HepG2 (cell line): Measurements from ENCODE around the gene ATXN2. TPM values are rescaled to one million over a fixed set of nuclear protein-coding genes. Genes with fewer than 3 reads are reported as not detected.

Experiments
- BATF2 ChIP-seq: sonication (generic); formaldehyde crosslinking; IDR thresholded peaks from 2 replicates; pipeline ENCODE4 v1.8.0; 2022; ENCODE audit warnings: mild to moderate bottlenecking, missing genetic modification reagents, moderate library complexity
- DNMT3B ChIP-seq: conservative IDR thresholded peaks from 2 replicates; pipeline ENCODE4 v1.6.1; 2016; ENCODE audit warnings: missing biosample characterization, control low read depth
- FOXJ3 ChIP-seq: sonication (generic); formaldehyde crosslinking; IDR thresholded peaks from 2 replicates; pipeline ENCODE4 v1.4.0; 2020; ENCODE audit warnings: missing genetic modification reagents, mild to moderate bottlenecking, borderline replicate concordance
- FOXO1 ChIP-seq: sonication (generic); formaldehyde crosslinking; IDR thresholded peaks from 2 replicates; pipeline ENCODE4 v1.4.0; 2020; ENCODE audit warnings: missing genetic modification reagents
- GFI1 ChIP-seq: sonication (generic); formaldehyde crosslinking; IDR thresholded peaks from 2 replicates; pipeline ENCODE4 v1.5.0; 2020; ENCODE audit warnings: missing genetic modification reagents, mild to moderate bottlenecking, borderline replicate concordance
- HIVEP1 ChIP-seq: sonication (generic); formaldehyde crosslinking; IDR thresholded peaks from 2 replicates; pipeline ENCODE4 v1.4.0; 2020; ENCODE audit warnings: mild to moderate bottlenecking, missing genetic modification reagents
- KLF16 ChIP-seq, 2 experiments: sonication (generic) in 1 of 2; formaldehyde crosslinking in 1 of 2; IDR thresholded peaks; 2 replicates each; pipeline versions ENCODE4 v1.6.1 to v1.8.0; 2016 to 2023; ENCODE audit warnings: missing genetic modification reagents in 2 of 2, missing compliant biosample characterization in 1 of 2
- STAT5B ChIP-seq: sonication (generic); formaldehyde crosslinking; IDR thresholded peaks from 2 replicates; pipeline ENCODE4 v1.4.0; 2020; ENCODE audit warnings: missing genetic modification reagents
- STAT6 ChIP-seq: sonication (generic); formaldehyde crosslinking; IDR thresholded peaks from 2 replicates; pipeline ENCODE4 v1.4.0; 2020; ENCODE audit warnings: missing genetic modification reagents, mild to moderate bottlenecking, borderline replicate concordance
- THAP9 ChIP-seq: sonication (generic); formaldehyde crosslinking; IDR thresholded peaks from 2 replicates; pipeline ENCODE4; 2020; ENCODE audit warnings: missing genetic modification reagents, mild to moderate bottlenecking, borderline replicate concordance
- ZMAT3 ChIP-seq: sonication (generic); formaldehyde crosslinking; conservative IDR thresholded peaks from 2 replicates; pipeline ENCODE4 v1.7.0; 2021; ENCODE audit warnings: missing genetic modification reagents
- ZNF121 ChIP-seq: sonication (generic); formaldehyde crosslinking; IDR thresholded peaks from 2 replicates; pipeline ENCODE4 v1.5.0; 2020; ENCODE audit warnings: mild to moderate bottlenecking, missing genetic modification reagents
- ZNF225 ChIP-seq: sonication (generic); formaldehyde crosslinking; IDR thresholded peaks from 2 replicates; pipeline ENCODE4 v1.4.0; 2020; ENCODE audit warnings: mild to moderate bottlenecking, missing genetic modification reagents
- ZNF350 ChIP-seq: sonication (generic); formaldehyde crosslinking; IDR thresholded peaks from 2 replicates; pipeline ENCODE4 v1.4.0; 2020; ENCODE audit warnings: mild to moderate bottlenecking, low read depth, missing genetic modification reagents, borderline replicate concordance
- ZXDC ChIP-seq: sonication (generic); formaldehyde crosslinking; IDR thresholded peaks from 2 replicates; pipeline ENCODE4 v1.5.0; 2020; ENCODE audit warnings: mild to moderate bottlenecking, missing genetic modification reagents
- polyA plus RNA-seq, 8 experiments: library from polyadenylated mRNA; depleted of rRNA in 3 of 8; stranded (reverse) in 7 of 8; unstranded in 1 of 8; fragments of >200 nt; fragmentation: Illumina TruSeq in 4 of 8; extraction: Trizol in 4 of 8; gene quantifications; 2 replicates each; pipeline versions ENCODE4 v1.2.1 to v1.2.3, GENCODE V29; 2011 to 2016; ENCODE audit warnings: low read depth in 4 of 8, missing spikeins in 1 of 8, mixed read lengths in 1 of 8; ENCODE audit not compliant: insufficient read depth in 1 of 8
- total RNA-seq, 5 experiments: library from RNA; depleted of rRNA; stranded (reverse); fragments of >200 nt; fragmentation: Illumina TruSeq; extraction: Trizol; gene quantifications; 2 replicates each; pipeline ENCODE4 v1.2.3, GENCODE V29; 2016; ENCODE audit warnings: low read depth in 1 of 5
- TF ChIP-seq, protein P1 (sequence below): IDR thresholded peaks from 2 replicates; pipeline ENCODE4 v1.6.1; 2016; ENCODE audit warnings: missing genetic modification reagents, missing compliant biosample characterization
- TF ChIP-seq, protein P2 (sequence below): sonication (generic); formaldehyde crosslinking; IDR thresholded peaks from 2 replicates; pipeline ENCODE4 v1.4.0; 2020; ENCODE audit warnings: missing genetic modification reagents

ATXN2 gene
- total and polyA plus RNA-seq, 2 of the 13 experiments (the other 11 are each of a cell fraction or from before 2014, with no cell fraction given): 18.1 to 27.1 TPM

DNA sequence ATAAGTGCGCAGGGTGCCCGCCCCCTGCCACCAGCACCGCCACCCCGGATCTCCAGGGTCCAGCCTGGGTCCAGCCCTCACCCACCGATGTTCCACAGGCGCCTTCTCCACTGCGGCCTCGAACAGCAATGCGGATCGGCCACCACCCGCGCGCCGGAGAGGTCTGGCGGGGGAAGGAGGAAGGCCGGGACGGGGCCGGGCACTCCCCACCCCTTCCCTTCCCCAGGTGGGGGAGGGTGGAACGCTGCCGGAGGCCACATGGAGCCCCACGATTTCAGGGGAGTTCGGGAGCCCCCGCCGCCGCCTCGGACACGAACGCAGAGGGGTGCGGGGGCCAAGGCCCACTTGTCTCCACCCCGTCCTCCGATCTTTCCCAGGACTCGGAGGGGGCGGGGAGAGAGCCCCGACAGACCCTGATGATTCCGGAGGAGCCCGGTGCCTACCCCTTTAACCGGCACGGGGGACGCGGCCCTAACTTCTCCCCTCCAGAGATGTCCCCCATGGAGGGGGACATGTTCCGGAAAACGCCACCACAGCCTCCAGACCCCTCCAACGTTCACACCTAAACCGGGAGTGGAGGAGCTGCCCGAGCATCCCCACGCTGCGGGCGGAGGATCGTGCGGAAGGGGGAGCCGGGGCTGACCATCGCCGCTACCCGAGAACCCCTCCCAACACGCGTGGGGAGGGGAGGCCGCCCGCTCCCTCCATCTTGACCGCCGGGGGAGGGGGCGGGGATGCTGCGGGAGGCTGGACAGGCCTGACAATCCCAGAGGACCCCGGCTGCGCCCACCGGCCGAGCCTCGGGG lies 1.1 kb downstream of the ATXN2 start (continued):
- TF ChIP-seq ZXDC (CRISPR knock-in tag): no peak
- no peak for TF ChIP-seq GFI1 (CRISPR knock-in tag)
- TF ChIP-seq BATF2 (CRISPR knock-in tag): 0 out of 2 replicates have a peak, but pooled peaks have one; percentile 2
- TF ChIP-seq, protein P1, sequence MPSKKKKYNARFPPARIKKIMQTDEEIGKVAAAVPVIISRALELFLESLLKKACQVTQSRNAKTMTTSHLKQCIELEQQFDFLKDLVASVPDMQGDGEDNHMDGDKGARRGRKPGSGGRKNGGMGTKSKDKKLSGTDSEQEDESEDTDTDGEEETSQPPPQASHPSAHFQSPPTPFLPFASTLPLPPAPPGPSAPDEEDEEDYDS (CRISPR knock-in tag): no peak
- no peak; the same call in 1 of the 2 replicates for TF ChIP-seq ZNF225 (CRISPR knock-in tag)
- TF ChIP-seq, protein P2, sequence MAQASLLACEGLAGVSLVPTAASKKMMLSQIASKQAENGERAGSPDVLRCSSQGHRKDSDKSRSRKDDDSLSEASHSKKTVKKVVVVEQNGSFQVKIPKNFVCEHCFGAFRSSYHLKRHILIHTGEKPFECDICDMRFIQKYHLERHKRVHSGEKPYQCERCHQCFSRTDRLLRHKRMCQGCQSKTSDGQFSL (CRISPR knock-in tag): no peak
- TF ChIP-seq STAT6: no peak
- TF ChIP-seq HIVEP1 (CRISPR knock-in tag): peak; percentile 15; the same call in 1 of the 2 replicates
- TF ChIP-seq ZMAT3 (CRISPR knock-in tag): no peak
- no peak for TF ChIP-seq STAT5B
- 0 out of 2 replicates have a peak, but pooled peaks have one; percentile 21 for TF ChIP-seq THAP9
- 0 out of 2 replicates have a peak, but pooled peaks have one; percentile 38 for TF ChIP-seq ZNF350 (CRISPR knock-in tag)
- TF ChIP-seq FOXJ3: no peak
- TF ChIP-seq ZNF121 (CRISPR knock-in tag): no peak
- no peak for TF ChIP-seq KLF16 (CRISPR knock-in tag; IDR thresholded peaks at IDR 0.05)
- TF ChIP-seq FOXO1 (CRISPR knock-in tag): no peak
- TF ChIP-seq DNMT3B (CRISPR knock-in tag): no peak
